Measurements from ENCODE around the gene MLPH. TPM values are rescaled to one million over a fixed set of nuclear protein-coding genes. Genes with fewer than 3 reads are reported as not detected.

The MLPH gene
- total and polyA plus RNA-seq, 12 donors: 9.7 to 60.0 (median 40.8) TPM

- H3K9me3 ChIP-seq: no peaks in the 10 kb centered on the region
- intact Hi-C loops (cut with DNase I): no loop called here
- 82% methylated on average over 6 of the region's 6 CpGs for WGBS, 2 donors
- H3K4me1 ChIP-seq: peaks cover 14 to 39% (median 29%) of the 10 kb centered on the region in 9 donors
- H3K27me3 ChIP-seq: peaks cover 0 to 16% (median 3%) of the 10 kb centered on the region in 7 donors
- H3K27ac ChIP-seq: no peak overlapping the region
- peak in 1 of 8 donors; percentile 46 for ATAC-seq
- no peaks in the 10 kb centered on the region for H3K36me3 ChIP-seq
- no peak overlapping the region for H3K4me3 ChIP-seq
- TF ChIP-seq CTCF (IDR thresholded peaks at IDR 0.05): no peak
- DNase-seq: no peak
These were observed 40.7 kb upstream of the MLPH start for GRCh38 chr2:237446338-237446665.

GRCh38 chr2:237447496-237447895 lies 39.6 kb upstream of the MLPH start:
- no peaks in the 10 kb centered on the region for H3K36me3 ChIP-seq
- ATAC-seq (no peak), DNase-seq (no peak)
- H3K27ac ChIP-seq: no peak overlapping the region
- H3K27me3 ChIP-seq: peaks cover 0 to 17% (median 3%) of the 10 kb centered on the region in 7 donors
- H3K4me3 ChIP-seq: no peak overlapping the region
- WGBS, 2 donors: 94 to 98% methylated on average over 11 of the region's 11 CpGs
- peaks cover 14 to 44% (median 36%) of the 10 kb centered on the region in 9 donors for H3K4me1 ChIP-seq
- intact Hi-C loops (cut with DNase I): no loop called here
- TF ChIP-seq CTCF (IDR thresholded peaks at IDR 0.05): no peak
- H3K9me3 ChIP-seq: no peaks in the 10 kb centered on the region

- no peaks in the 10 kb centered on the region for H3K9me3 ChIP-seq
- no peaks in the 10 kb centered on the region for H3K36me3 ChIP-seq
- TF ChIP-seq CTCF (IDR thresholded peaks at IDR 0.05): no peak
- peak overlapping the region in 1 of 10 donors; percentile 85 for H3K27ac ChIP-seq
- H3K27me3 ChIP-seq: peaks cover 0 to 21% (median 0%) of the 10 kb centered on the region in 7 donors
- intact Hi-C loops (cut with DNase I): no loop called here
- DNase-seq (no peak), ATAC-seq (no peak)
- H3K4me3 ChIP-seq: no peak overlapping the region
- 94 to 97% methylated on average over 7 of the region's 7 CpGs for WGBS, 2 donors
- peaks cover 14 to 48% (median 37%) of the 10 kb centered on the region in 9 donors for H3K4me1 ChIP-seq
These were observed 38.9 kb upstream of the MLPH start for GRCh38 chr2:237448171-237448570.

GRCh38 chr2:237448626-237449025 lies 38.4 kb upstream of the MLPH start:
- intact Hi-C loops (cut with DNase I): no loop called here
- H3K4me3 ChIP-seq: no peak overlapping the region
- WGBS, 2 donors: 84 to 88% methylated on average over 6 of the region's 6 CpGs

More at GRCh38 chr2:237448626-237449025, 38.4 kb upstream of the MLPH start:
- H3K27ac ChIP-seq: peak overlapping the region in 9 of 10 donors; percentile 22 to 89 (median 77)
- H3K4me1 ChIP-seq: peaks cover 14 to 49% (median 37%) of the 10 kb centered on the region in 9 donors
- DNase-seq (no peak), ATAC-seq (no peak)
- H3K36me3 ChIP-seq: no peaks in the 10 kb centered on the region
- H3K27me3 ChIP-seq: peaks cover 0 to 21% (median 0%) of the 10 kb centered on the region in 7 donors
- H3K9me3 ChIP-seq: no peaks in the 10 kb centered on the region
- no peak for TF ChIP-seq CTCF (IDR thresholded peaks at IDR 0.05)

All from heart right ventricle (tissue), 16 donors.